Gastrocnemius medialis (tissue), 4 donors: Measurements from ENCODE around the gene MATN1. TPM values are rescaled to one million over a fixed set of nuclear protein-coding genes. Genes with fewer than 3 reads are reported as not detected.
"Not testable (repeated sequence)": the region's sequence is repeated elsewhere in the genome, so short reads cannot be mapped to it uniquely, and the experiment has no call there.

ENCODE experiments used
- ATAC-seq, 2 donors: fragments of 150-250 bp; one replicate each; pipeline ENCODE4 v1.9.1; 2016
- DNase-seq, 2 donors: peaks; one replicate each; pipeline ENCODE4 v3.0.0-alpha.2; 2019
- H3K27ac ChIP-seq, 4 donors: fragments of 200-600 bp; sonication (generic); 1 replicate in 1 of 4; 2 replicates in 3 of 4; pipeline ENCODE4 v1.5.1; 2016 to 2018; ENCODE audit warnings: mild to moderate bottlenecking in 2 of 4, moderate library complexity in 1 of 4
- H3K27me3 ChIP-seq, 3 donors: fragments of 200-600 bp; sonication (generic) in 2 of 3; 1 replicate in 1 of 3; 2 replicates in 2 of 3; pipeline versions ENCODE4 v1.5.1 to v1.6.0; 2016 to 2019; ENCODE audit warnings: mild to moderate bottlenecking in 1 of 3, moderate library complexity in 1 of 3
- H3K36me3 ChIP-seq, 2 donors: fragments of 200-600 bp; sonication (generic) in 1 of 2; one replicate each; pipeline ENCODE4 v1.5.1; 2017 to 2018
- H3K4me1 ChIP-seq, 2 donors: fragments of 200-600 bp; sonication (generic) in 1 of 2; one replicate each; pipeline ENCODE4 v1.5.1; 2016 to 2017; ENCODE audit warnings: mild to moderate bottlenecking in 2 of 2
- H3K4me3 ChIP-seq, 4 donors: fragments of 200-600 bp; sonication (generic) in 3 of 4; 1 replicate in 1 of 4; 2 replicates in 3 of 4; pipeline ENCODE4 v1.5.1; 2016 to 2019; ENCODE audit warnings: mild to moderate bottlenecking in 2 of 4
- H3K9me3 ChIP-seq, 3 donors: fragments of 200-600 bp; sonication (generic) in 2 of 3; 1 replicate in 1 of 3; 2 replicates in 2 of 3; pipeline ENCODE4 v1.5.1; 2016 to 2019
- CTCF ChIP-seq, 5 experiments: fragments of 450-650 bp in 3 of 5; fragments of 200-600 bp in 2 of 5; sonication (generic) in 2 of 5; IDR thresholded peaks in 4 of 5; conservative IDR thresholded peaks in 1 of 5; 1 replicate in 4 of 5; 2 replicates in 1 of 5; pipeline ENCODE4 v1.5.1; 2016 to 2019; ENCODE audit warnings: antibody characterized with exemption in 5 of 5, mild to moderate bottlenecking in 3 of 5, moderate library complexity in 3 of 5
- POLR2A ChIP-seq, 2 donors: fragments of 450-650 bp; IDR thresholded peaks; one replicate each; pipeline ENCODE4 v1.6.1; 2017; ENCODE audit warnings: antibody characterized with exemption in 2 of 2, mild to moderate bottlenecking in 2 of 2, moderate library complexity in 2 of 2
- in situ Hi-C, 4 donors: fragments of 200-750 bp; cut with MboI; loops; one replicate each; pipeline versions ENCODE4 v1.15.0 to v1.8.0; 2017; ENCODE audit warnings: low sequenced_read_pairs in 4 of 4
- intact Hi-C: fragments of 100-400 bp; cut with DNase I; formaldehyde crosslinking; loops from one replicate; pipeline ENCODE4 v1.15.1; 2023; ENCODE audit warnings: low total_unique reads
- total RNA-seq, 4 donors: library from RNA; depleted of rRNA; stranded (reverse); fragments of >200 nt; gene quantifications; one replicate each; pipeline versions ENCODE4 v1.1.0 to v1.2.3, GENCODE V29; 2016

MATN1 gene
- total RNA-seq, 4 donors from 2014 or later, result not detected

GRCh38 chr1:30691480-30691879 lies 31.9 kb downstream of the MATN1 start:
- no peaks in the 10 kb centered on the region for H3K9me3 ChIP-seq
- H3K27me3 ChIP-seq, result peaks cover 0 to 2% (median 0%) of the 10 kb centered on the region in 3 donors
- H3K4me3 ChIP-seq, result no peak overlapping the region
- no peak for DNase-seq
- TF ChIP-seq CTCF (IDR thresholded peaks at IDR 0.05 in 4 of 5, conservative IDR thresholded peaks at IDR 0.05 in 1 of 5), result no peak
- TF ChIP-seq POLR2A (IDR thresholded peaks at IDR 0.05), result no peak
- no peak for ATAC-seq
- intact Hi-C loops, result no loop called here
- H3K36me3 ChIP-seq, result no peaks in the 10 kb centered on the region
- H3K4me1 ChIP-seq, result no peaks in the 10 kb centered on the region
- in situ Hi-C loops, result loop anchor here in 3 of 4 donors (25.0 kb wide), 4 partner anchors 904 to 1904 kb away; partner anchors contain the start of genes MECR (in 1 of the 3) and PTPRU (in 1 of the 3)
- H3K27ac ChIP-seq, result no peak overlapping the region

- intact Hi-C loops, result no loop called here
Measured at GRCh38 chr1:30689901-30690645, 33.3 kb downstream of the MATN1 start.

GRCh38 chr1:30688920-30689794 lies 34.2 kb downstream of the MATN1 start:
- in situ Hi-C loops, result loop anchor here in 3 of 4 donors (25.0 kb wide), 4 partner anchors 902 to 1902 kb away; partner anchors contain the start of genes MECR (in 1 of the 3) and PTPRU (in 1 of the 3)
- H3K27ac ChIP-seq, result no peak overlapping the region
- ATAC-seq (no peak), DNase-seq (no peak)
- no peaks in the 10 kb centered on the region for H3K9me3 ChIP-seq
- H3K4me3 ChIP-seq, result no peak overlapping the region
- no peaks in the 10 kb centered on the region for H3K36me3 ChIP-seq
- H3K4me1 ChIP-seq, result no peaks in the 10 kb centered on the region
- intact Hi-C loops, result no loop called here
- TF ChIP-seq CTCF (IDR thresholded peaks at IDR 0.05 in 4 of 5, conservative IDR thresholded peaks at IDR 0.05 in 1 of 5) (no peak), POLR2A (IDR thresholded peaks at IDR 0.05) (no peak)
- peaks cover 21 to 23% (median 21%) of the 10 kb centered on the region in 3 donors for H3K27me3 ChIP-seq

More at GRCh38 chr1:30689901-30690645, 33.3 kb downstream of the MATN1 start:
- Histone ChIP-seq H3K9me3 (no peaks in the 10 kb centered on the region), H3K27ac (no peak overlapping the region), H3K4me3 (no peak overlapping the region), H3K27me3 (peaks cover 12 to 13% (median 12%) of the 10 kb centered on the region in 3 donors), H3K4me1 (no peaks in the 10 kb centered on the region), H3K36me3 (no peaks in the 10 kb centered on the region)
- ATAC-seq (no peak), DNase-seq (no peak)
- TF ChIP-seq POLR2A (IDR thresholded peaks at IDR 0.05) (no peak), CTCF (IDR thresholded peaks at IDR 0.05 in 4 of 5, conservative IDR thresholded peaks at IDR 0.05 in 1 of 5) (no peak)
- in situ Hi-C loops, result loop anchor here in 3 of 4 donors (25.0 kb wide), 4 partner anchors 903 to 1903 kb away; partner anchors contain the start of genes MECR (in 1 of the 3) and PTPRU (in 1 of the 3)

GRCh38 chr1:30688516-30688915 lies 34.9 kb downstream of the MATN1 start:
- H3K4me1 ChIP-seq, ATAC-seq, intact Hi-C loops, H3K9me3 ChIP-seq, H3K4me3 ChIP-seq, H3K36me3 ChIP-seq, H3K27ac ChIP-seq, DNase-seq: not testable (repeated sequence)
- H3K27me3 ChIP-seq, result peaks cover 26 to 29% (median 27%) of the 10 kb centered on the region in 3 donors
- in situ Hi-C loops, result loop anchor here in 3 of 4 donors (25.0 kb wide), 4 partner anchors 901 to 1901 kb away; partner anchors contain the start of genes MECR (in 1 of the 3) and PTPRU (in 1 of the 3)
